OCI-LY3 (cell line): Measurements from ENCODE around the gene BPGM.

Experiments
- EZH2phosphoT487 ChIP-seq: fragments of 200-600 bp; shearing (Covaris generic); IDR thresholded peaks from 2 replicates; pipeline ENCODE4 v1.6.1; 2018; ENCODE audit warnings: antibody characterized with exemption, mixed run types, low read depth
- TF ChIP-seq, protein P1 (sequence below): fragments of 200-600, 300-600 bp; sonication (generic); IDR thresholded peaks from 2 replicates; pipeline ENCODE4 v1.5.1; 2014; ENCODE audit warnings: antibody characterized with exemption, low read length, low read depth

DNA sequence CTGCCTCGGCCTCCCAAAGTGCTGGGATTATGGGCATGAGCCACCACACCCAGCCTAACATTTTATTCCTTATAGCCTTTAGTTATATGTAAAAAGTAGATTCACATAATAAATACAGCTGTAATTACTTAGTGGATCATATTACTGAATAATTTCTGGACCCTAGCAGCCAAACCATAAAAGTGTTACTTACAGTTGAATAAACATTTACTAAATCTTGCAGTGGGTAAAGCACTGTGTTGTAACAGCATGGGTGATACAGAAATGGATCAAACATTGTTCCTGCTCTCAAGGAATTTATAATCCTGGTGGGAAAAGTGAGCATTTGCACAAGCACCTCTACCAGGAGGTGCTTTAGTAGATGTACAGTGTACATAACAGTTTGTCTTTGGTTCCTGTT is 25.0 kb downstream of the BPGM start:
- TF ChIP-seq, protein P1, sequence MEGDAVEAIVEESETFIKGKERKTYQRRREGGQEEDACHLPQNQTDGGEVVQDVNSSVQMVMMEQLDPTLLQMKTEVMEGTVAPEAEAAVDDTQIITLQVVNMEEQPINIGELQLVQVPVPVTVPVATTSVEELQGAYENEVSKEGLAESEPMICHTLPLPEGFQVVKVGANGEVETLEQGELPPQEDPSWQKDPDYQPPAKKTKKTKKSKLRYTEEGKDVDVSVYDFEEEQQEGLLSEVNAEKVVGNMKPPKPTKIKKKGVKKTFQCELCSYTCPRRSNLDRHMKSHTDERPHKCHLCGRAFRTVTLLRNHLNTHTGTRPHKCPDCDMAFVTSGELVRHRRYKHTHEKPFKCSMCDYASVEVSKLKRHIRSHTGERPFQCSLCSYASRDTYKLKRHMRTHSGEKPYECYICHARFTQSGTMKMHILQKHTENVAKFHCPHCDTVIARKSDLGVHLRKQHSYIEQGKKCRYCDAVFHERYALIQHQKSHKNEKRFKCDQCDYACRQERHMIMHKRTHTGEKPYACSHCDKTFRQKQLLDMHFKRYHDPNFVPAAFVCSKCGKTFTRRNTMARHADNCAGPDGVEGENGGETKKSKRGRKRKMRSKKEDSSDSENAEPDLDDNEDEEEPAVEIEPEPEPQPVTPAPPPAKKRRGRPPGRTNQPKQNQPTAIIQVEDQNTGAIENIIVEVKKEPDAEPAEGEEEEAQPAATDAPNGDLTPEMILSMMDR = no peak
- no peak for TF ChIP-seq EZH2phosphoT487
